A673 (cell line): ENCODE measurements around the gene CLUH.

Experiments
- EZH2 ChIP-seq: fragments of 200-600 bp; sonication (generic); IDR thresholded peaks from 2 replicates; pipeline ENCODE4 v1.6.1; 2017; ENCODE audit warnings: borderline replicate concordance, low read depth, mild to moderate bottlenecking, mixed read lengths, antibody characterized with exemption, low read length; ENCODE audit not compliant: poor library complexity, severe bottlenecking
- TF ChIP-seq, protein P1 (sequence below): fragments of 300-800, 200-600 bp; sonication (generic); conservative IDR thresholded peaks from 2 replicates; pipeline ENCODE4 v1.5.1; 2017; ENCODE audit warnings: low read depth, mild to moderate bottlenecking, antibody characterized with exemption, low read length, moderate library complexity, mixed read lengths

DNA sequence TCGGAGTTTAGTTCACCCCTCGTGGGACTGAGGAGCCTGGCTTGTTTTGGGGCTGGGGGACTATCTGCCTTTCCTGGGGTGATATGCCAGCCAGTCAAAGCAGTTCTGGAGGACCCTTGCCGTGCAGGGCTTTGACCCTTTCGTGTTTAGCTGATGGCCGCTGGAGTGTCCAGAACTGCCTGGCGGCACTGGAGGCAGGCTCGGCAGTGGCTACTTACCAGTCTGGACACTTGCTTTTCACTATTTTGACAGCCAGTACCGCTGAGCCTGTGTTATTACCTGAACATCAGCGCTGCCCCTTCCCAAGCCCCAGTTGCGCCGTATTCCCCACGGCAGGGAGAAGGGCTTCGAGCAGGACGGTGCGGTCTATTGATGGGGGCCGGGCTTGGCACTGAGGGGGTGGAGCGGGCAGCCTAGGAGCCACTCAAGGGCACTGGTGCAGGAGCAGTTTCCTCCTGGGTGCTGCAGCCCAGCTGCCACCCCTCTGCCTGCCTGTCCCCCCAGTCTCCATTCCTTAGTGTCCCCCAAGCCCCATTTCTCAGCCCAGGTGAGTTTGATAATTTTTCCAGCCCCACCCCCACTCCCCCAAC lies 19.3 kb upstream of the CLUH start:
- TF ChIP-seq, protein P1, sequence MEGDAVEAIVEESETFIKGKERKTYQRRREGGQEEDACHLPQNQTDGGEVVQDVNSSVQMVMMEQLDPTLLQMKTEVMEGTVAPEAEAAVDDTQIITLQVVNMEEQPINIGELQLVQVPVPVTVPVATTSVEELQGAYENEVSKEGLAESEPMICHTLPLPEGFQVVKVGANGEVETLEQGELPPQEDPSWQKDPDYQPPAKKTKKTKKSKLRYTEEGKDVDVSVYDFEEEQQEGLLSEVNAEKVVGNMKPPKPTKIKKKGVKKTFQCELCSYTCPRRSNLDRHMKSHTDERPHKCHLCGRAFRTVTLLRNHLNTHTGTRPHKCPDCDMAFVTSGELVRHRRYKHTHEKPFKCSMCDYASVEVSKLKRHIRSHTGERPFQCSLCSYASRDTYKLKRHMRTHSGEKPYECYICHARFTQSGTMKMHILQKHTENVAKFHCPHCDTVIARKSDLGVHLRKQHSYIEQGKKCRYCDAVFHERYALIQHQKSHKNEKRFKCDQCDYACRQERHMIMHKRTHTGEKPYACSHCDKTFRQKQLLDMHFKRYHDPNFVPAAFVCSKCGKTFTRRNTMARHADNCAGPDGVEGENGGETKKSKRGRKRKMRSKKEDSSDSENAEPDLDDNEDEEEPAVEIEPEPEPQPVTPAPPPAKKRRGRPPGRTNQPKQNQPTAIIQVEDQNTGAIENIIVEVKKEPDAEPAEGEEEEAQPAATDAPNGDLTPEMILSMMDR = no peak
- TF ChIP-seq EZH2 = no peak
